Sigmoid colon (tissue), 7 donors: ENCODE data around the gene ABCC3. TPM values are rescaled to one million over a fixed set of nuclear protein-coding genes. Genes with fewer than 3 reads are reported as not detected.

Experiments used
- DNase-seq: peaks from one replicate; pipeline ENCODE4 v3.0.0-alpha.2; 2019
- H3K27ac ChIP-seq, 4 donors: fragments of 200-600 bp; sonication (generic); one replicate each; pipeline ENCODE4 v1.5.1; 2016 to 2019; ENCODE audit warnings: mild to moderate bottlenecking in 1 of 4
- H3K27me3 ChIP-seq, 3 donors: fragments of 200-600 bp; sonication (generic); one replicate each; pipeline ENCODE4 v1.5.1; 2019; ENCODE audit warnings: mild to moderate bottlenecking in 1 of 3
- H3K36me3 ChIP-seq, 4 donors: fragments of 200-600 bp; sonication (generic); one replicate each; pipeline ENCODE4 v1.5.1; 2016 to 2019
- H3K4me1 ChIP-seq, 4 donors: fragments of 200-600 bp; sonication (generic); one replicate each; pipeline ENCODE4 v1.5.1; 2017 to 2019
- H3K4me3 ChIP-seq, 4 donors: fragments of 200-600 bp; sonication (generic); one replicate each; pipeline ENCODE4 v1.5.1; 2017 to 2019; ENCODE audit warnings: mild to moderate bottlenecking in 2 of 4, moderate library complexity in 1 of 4
- H3K9me3 ChIP-seq, 4 donors: fragments of 200-600 bp in 3 of 4; sonication (generic) in 3 of 4; one replicate each; pipeline versions ENCODE4 v1.5.1 to v1.6.1; 2013 to 2019
- EP300 ChIP-seq, 4 donors: sonication (generic); formaldehyde crosslinking; IDR thresholded peaks; one replicate each; pipeline ENCODE4 v1.6.1; 2017; ENCODE audit warnings: antibody characterized with exemption in 4 of 4
- POLR2A ChIP-seq, 2 donors: fragments of 450-650 bp; IDR thresholded peaks; one replicate each; pipeline ENCODE4 v1.6.1; 2016; ENCODE audit warnings: antibody characterized with exemption in 2 of 2, mild to moderate bottlenecking in 2 of 2, moderate library complexity in 2 of 2
- POLR2AphosphoS5 ChIP-seq, 4 donors: sonication (generic); formaldehyde crosslinking; IDR thresholded peaks; one replicate each; pipeline ENCODE4 v1.6.1; 2017; ENCODE audit warnings: antibody characterized with exemption in 4 of 4
- WGBS, 2 donors: extraction: QIAGEN DNeasy Blood & Tissue Kit; methylation state at CpG; one replicate each; pipeline ENCODE4 v1.1.7; 2013; 5-methylcytosine and 5-hydroxymethylcytosine counted together
- intact Hi-C: fragments of 100-400 bp; cut with DNase I; formaldehyde crosslinking; loops from one replicate; pipeline ENCODE4 v1.15.1; 2023
- polyA plus RNA-seq, 3 donors: library from polyadenylated mRNA; stranded (reverse); fragments of 200-250 nt; gene quantifications; one replicate each; pipeline ENCODE4 v1.2.3, GENCODE V29; 2013
- total RNA-seq, 4 donors: library from RNA; depleted of rRNA; stranded (reverse); fragments of >200 nt; gene quantifications; one replicate each; pipeline ENCODE4 v1.1.0, GENCODE V29; 2016
- TF ChIP-seq, protein P1 (sequence below), 4 experiments: fragments of 450-650 bp in 3 of 4; fragments of 200-600 bp in 1 of 4; IDR thresholded peaks; one replicate each; pipeline ENCODE4 v1.5.1; 2016 to 2019; ENCODE audit warnings: antibody characterized with exemption in 4 of 4, mild to moderate bottlenecking in 3 of 4, moderate library complexity in 2 of 4
- donor health status: healthy with polysubstance abuse.
- donor health status: Bipolar disorder and iron deficiency.
- donor health status: healthy.

ABCC3 gene
- total and polyA plus RNA-seq, 7 donors, result 0.71 to 94.1 (median 2.6) TPM

DNA sequence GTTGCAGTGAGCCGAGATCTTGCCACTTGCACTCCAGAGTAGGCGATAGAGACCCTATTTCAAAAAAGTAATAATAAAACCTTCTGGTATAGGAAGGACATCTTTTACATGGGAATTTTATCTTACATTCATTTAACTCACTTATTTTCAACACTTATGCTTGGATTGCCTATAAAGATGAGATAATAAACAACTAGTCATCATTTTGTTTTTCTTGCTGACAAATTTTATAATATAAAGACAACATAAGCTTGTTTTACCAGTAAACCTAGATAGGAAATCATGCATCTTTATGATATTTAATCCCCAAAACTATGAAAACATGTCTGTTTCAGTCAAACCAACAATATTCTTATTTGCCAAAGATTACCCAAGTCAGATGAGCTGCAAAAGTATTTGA, 17.0 kb downstream of the ABCC3 start:
- no peak for TF ChIP-seq POLR2A (IDR thresholded peaks at IDR 0.05)
- TF ChIP-seq POLR2AphosphoS5 (IDR thresholded peaks at IDR 0.05), result no peak
- no peak for TF ChIP-seq EP300 (IDR thresholded peaks at IDR 0.05)
- TF ChIP-seq, protein P1, sequence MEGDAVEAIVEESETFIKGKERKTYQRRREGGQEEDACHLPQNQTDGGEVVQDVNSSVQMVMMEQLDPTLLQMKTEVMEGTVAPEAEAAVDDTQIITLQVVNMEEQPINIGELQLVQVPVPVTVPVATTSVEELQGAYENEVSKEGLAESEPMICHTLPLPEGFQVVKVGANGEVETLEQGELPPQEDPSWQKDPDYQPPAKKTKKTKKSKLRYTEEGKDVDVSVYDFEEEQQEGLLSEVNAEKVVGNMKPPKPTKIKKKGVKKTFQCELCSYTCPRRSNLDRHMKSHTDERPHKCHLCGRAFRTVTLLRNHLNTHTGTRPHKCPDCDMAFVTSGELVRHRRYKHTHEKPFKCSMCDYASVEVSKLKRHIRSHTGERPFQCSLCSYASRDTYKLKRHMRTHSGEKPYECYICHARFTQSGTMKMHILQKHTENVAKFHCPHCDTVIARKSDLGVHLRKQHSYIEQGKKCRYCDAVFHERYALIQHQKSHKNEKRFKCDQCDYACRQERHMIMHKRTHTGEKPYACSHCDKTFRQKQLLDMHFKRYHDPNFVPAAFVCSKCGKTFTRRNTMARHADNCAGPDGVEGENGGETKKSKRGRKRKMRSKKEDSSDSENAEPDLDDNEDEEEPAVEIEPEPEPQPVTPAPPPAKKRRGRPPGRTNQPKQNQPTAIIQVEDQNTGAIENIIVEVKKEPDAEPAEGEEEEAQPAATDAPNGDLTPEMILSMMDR (IDR thresholded peaks at IDR 0.05), result no peak
- 95 to 99% methylated on average over 2 of the region's 2 CpGs for WGBS, 2 donors
- intact Hi-C loops, result no loop called here

DNA sequence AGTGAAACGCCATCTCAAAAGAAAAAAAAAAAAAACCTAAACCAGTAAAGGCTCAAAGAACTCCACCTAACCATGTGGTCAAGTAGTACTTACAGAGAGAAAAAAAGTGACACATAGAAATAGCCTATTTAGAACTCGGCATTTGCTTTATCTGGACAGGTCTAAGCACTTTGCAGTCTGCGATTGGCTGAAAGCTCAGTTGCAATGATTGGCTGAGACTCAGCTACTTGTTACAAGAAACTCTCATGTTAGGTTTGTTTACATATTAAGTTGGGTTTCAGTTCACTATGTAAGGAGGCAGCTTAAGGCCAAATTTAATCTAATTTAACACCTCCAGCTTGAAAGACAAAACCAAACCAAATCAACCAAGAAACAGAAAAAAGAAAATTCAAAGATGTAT, 19.1 kb downstream of the ABCC3 start:
- WGBS, 2 donors, result 90 to 92% methylated on average over 3 of the region's 3 CpGs
- no peak overlapping the region for H3K4me3 ChIP-seq
- H3K9me3 ChIP-seq, result no peaks in the 10 kb centered on the region
- intact Hi-C loops, result no loop called here
- no peaks in the 10 kb centered on the region for H3K36me3 ChIP-seq
- TF ChIP-seq POLR2AphosphoS5 (IDR thresholded peaks at IDR 0.05) (no peak), POLR2A (IDR thresholded peaks at IDR 0.05) (no peak), EP300 (IDR thresholded peaks at IDR 0.05) (no peak)
- TF ChIP-seq, protein P1 (IDR thresholded peaks at IDR 0.05), result no peak
- DNase-seq, result no peak
- H3K4me1 ChIP-seq, result no peaks in the 10 kb centered on the region
- H3K27ac ChIP-seq, result no peak overlapping the region
- H3K27me3 ChIP-seq, result no peaks in the 10 kb centered on the region

More for the DNA sequence above, 17.0 kb downstream of the ABCC3 start:
- H3K4me3 ChIP-seq, result no peak overlapping the region
- no peak overlapping the region for H3K27ac ChIP-seq
- no peaks in the 10 kb centered on the region for H3K27me3 ChIP-seq
- H3K4me1 ChIP-seq, result no peaks in the 10 kb centered on the region
- no peaks in the 10 kb centered on the region for H3K36me3 ChIP-seq
- DNase-seq, result no peak
- no peaks in the 10 kb centered on the region for H3K9me3 ChIP-seq

DNA sequence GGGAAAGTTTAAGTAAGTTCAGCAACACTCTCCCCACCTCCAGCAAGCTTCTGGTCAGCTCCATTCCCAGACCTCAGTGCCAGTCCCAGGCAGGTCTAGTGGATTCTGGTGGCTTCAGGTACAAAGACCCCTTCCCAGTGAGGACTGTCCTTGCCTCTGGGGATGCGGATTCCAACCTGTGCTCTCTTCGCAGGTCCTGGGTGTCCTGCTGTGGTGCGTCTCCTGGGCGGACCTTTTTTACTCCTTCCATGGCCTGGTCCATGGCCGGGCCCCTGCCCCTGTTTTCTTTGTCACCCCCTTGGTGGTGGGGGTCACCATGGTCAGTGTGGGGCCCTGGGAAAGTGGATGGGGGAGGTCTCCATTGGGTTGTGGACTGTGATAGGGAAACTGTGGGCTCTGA, 21.8 kb downstream of the ABCC3 start:
- no peak for TF ChIP-seq POLR2AphosphoS5 (IDR thresholded peaks at IDR 0.05)
- TF ChIP-seq POLR2A (IDR thresholded peaks at IDR 0.05), result no peak
- TF ChIP-seq, protein P1 (IDR thresholded peaks at IDR 0.05), result no peak
- TF ChIP-seq EP300 (IDR thresholded peaks at IDR 0.05), result no peak
- H3K4me3 ChIP-seq, result no peak overlapping the region
- peaks cover 0 to 25% (median 16%) of the 10 kb centered on the region in 4 donors for H3K4me1 ChIP-seq
- no peaks in the 10 kb centered on the region for H3K36me3 ChIP-seq
- no peaks in the 10 kb centered on the region for H3K27me3 ChIP-seq
- no peak for DNase-seq
- intact Hi-C loops, result no loop called here
- no peak overlapping the region for H3K27ac ChIP-seq
- 95 to 96% methylated on average over 5 of the region's 5 CpGs for WGBS, 2 donors
- H3K9me3 ChIP-seq, result no peaks in the 10 kb centered on the region

DNA sequence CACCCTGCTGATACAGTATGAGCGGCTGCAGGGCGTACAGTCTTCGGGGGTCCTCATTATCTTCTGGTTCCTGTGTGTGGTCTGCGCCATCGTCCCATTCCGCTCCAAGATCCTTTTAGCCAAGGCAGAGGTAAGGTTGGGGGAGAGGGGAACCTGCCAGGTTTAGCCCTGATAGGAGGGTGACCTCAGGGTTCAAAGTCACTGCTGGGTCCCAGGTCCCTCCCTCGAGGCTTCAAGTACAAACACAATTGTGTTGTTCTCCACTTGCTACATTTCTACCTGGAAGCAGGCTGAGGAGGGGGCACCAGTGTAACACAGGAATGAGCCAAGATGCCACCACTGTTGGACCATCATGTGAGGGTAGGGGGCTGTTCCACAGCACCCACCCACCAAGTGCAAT, 22.4 kb downstream of the ABCC3 start:
- peaks cover 0 to 31% (median 22%) of the 10 kb centered on the region in 4 donors for H3K4me1 ChIP-seq
- no peak overlapping the region for H3K4me3 ChIP-seq
- no peaks in the 10 kb centered on the region for H3K27me3 ChIP-seq
- TF ChIP-seq, protein P1 (IDR thresholded peaks at IDR 0.05), result no peak
- no peak for TF ChIP-seq POLR2A (IDR thresholded peaks at IDR 0.05)
- no peak for TF ChIP-seq EP300 (IDR thresholded peaks at IDR 0.05)
- TF ChIP-seq POLR2AphosphoS5 (IDR thresholded peaks at IDR 0.05), result no peak
- H3K27ac ChIP-seq, result no peak overlapping the region
- H3K36me3 ChIP-seq, result no peaks in the 10 kb centered on the region
- intact Hi-C loops, result no loop called here
- WGBS, 2 donors, result 84 to 90% methylated on average over 7 of the region's 7 CpGs
- DNase-seq, result no peak
- H3K9me3 ChIP-seq, result no peaks in the 10 kb centered on the region

DNA sequence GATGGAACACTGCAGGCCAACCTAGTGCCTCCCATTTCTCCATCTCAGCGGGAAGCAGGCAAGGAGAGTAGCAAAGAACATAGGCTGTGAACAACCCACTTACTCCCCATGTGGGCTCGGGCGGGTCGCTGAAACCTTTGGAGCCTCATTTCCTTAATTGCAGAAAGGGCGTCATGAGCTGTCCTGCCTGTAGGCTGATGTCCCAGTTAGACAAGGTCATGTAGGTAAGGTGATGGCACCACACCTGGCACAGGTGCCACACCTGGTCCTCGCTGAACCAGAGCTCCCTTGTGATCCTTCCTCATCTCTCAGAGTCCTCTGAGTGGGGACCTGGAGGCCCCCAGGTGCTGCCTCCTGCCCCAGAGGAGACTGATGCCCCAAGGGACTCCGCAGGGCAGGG, 22.9 kb downstream of the ABCC3 start:
- Histone ChIP-seq H3K9me3 (no peaks in the 10 kb centered on the region), H3K36me3 (no peaks in the 10 kb centered on the region), H3K4me1 (peaks cover 0 to 33% (median 25%) of the 10 kb centered on the region in 4 donors), H3K27ac (no peak overlapping the region), H3K27me3 (no peaks in the 10 kb centered on the region), H3K4me3 (no peak overlapping the region)
- WGBS, 2 donors, result 34 to 76% methylated on average over 7 of the region's 7 CpGs
- intact Hi-C loops, result no loop called here
- no peak for DNase-seq
- TF ChIP-seq POLR2A (IDR thresholded peaks at IDR 0.05) (no peak), POLR2AphosphoS5 (IDR thresholded peaks at IDR 0.05) (no peak), EP300 (IDR thresholded peaks at IDR 0.05) (no peak)
- TF ChIP-seq, protein P1 (IDR thresholded peaks at IDR 0.05), result no peak
